Endothelial cell of umbilical vein (primary cell): ENCODE results near the gene SUSD2.
"Not testable (repeated sequence)": the region's sequence is repeated elsewhere in the genome, so short reads cannot be mapped to it uniquely, and the experiment has no call there.

Experiments used
- CTCF ChIP-seq, 2 donors: IDR thresholded peaks; 1 replicate in 1 of 2; 2 replicates in 1 of 2; pipeline ENCODE4 v1.5.1; 2011; ENCODE audit warnings: low read length in 2 of 2, mild to moderate bottlenecking in 2 of 2, moderate library complexity in 2 of 2, control low read depth in 1 of 2, inconsistent platforms in 1 of 2, low read depth in 1 of 2; ENCODE audit not compliant: insufficient read depth in 1 of 2; ENCODE audit errors: extremely low read depth in 1 of 2
- GATA2 ChIP-seq: IDR thresholded peaks from 2 replicates; pipeline ENCODE4 v1.7.0; 2011; ENCODE audit warnings: low read depth, mild to moderate bottlenecking, moderate library complexity, mixed read lengths, low read length; ENCODE audit not compliant: insufficient read length, insufficient read depth
- JUN ChIP-seq: IDR thresholded peaks from 2 replicates; pipeline ENCODE4 v1.6.1; 2011; ENCODE audit warnings: borderline replicate concordance, low read depth; ENCODE audit not compliant: insufficient read length, insufficient read depth
- POLR2AphosphoS5 ChIP-seq: IDR thresholded peaks from 2 replicates; pipeline ENCODE4 v1.6.1; 2012; ENCODE audit warnings: low read depth, mild to moderate bottlenecking, control low read depth, low read length, moderate library complexity; ENCODE audit not compliant: insufficient read depth

- not testable (repeated sequence) for TF ChIP-seq CTCF (IDR thresholded peaks at IDR 0.05; ENCODE audit: extremely low read depth in 1 of 2, insufficient read depth in 1 of 2, low read depth in 1 of 2, low read length in 2 of 2); POLR2AphosphoS5; JUN
- peak; percentile 23 for TF ChIP-seq GATA2
These were observed 22.6 kb downstream of the SUSD2 start for GRCh38 chr22:24203856-24204255.
